ENCODE data around the gene DISC1.
"Not testable (repeated sequence)": the region's sequence is repeated elsewhere in the genome, so short reads cannot be mapped to it uniquely, and the experiment has no call there.

Gene DISC1

GRCh38 chr1:231768416-231768815 lies 141.8 kb downstream of the DISC1 start:
- Mint-ChIP-seq H3K36me3 (peaks cover 27% of the 10 kb centered on the region), H3K27me3 (no peaks in the 10 kb centered on the region), H3K27ac (no peak overlapping the region), H3K9me3 (no peaks in the 10 kb centered on the region), H3K4me1 (no peaks in the 10 kb centered on the region), H3K4me3 (no peak overlapping the region)
- CTCF ChIA-PET, result interaction anchor here (2.4 kb wide), 1 partner anchor 12 kb away, joined by 14 read pairs; no protein-coding TSS in a partner anchor
- DNase-seq, result no peak

GRCh38 chr1:231770506-231771175 lies 144.1 kb downstream of the DISC1 start:
- Mint-ChIP-seq H3K4me1 (no peaks in the 10 kb centered on the region), H3K27ac (no peak overlapping the region), H3K4me3 (no peak overlapping the region), H3K9me3 (no peaks in the 10 kb centered on the region), H3K27me3 (no peaks in the 10 kb centered on the region), H3K36me3 (peaks cover 37% of the 10 kb centered on the region)
- DNase-seq, result no peak
- CTCF ChIA-PET, result no interaction called here

- no peaks in the 10 kb centered on the region for H3K9me3 Mint-ChIP-seq
- no peak overlapping the region for H3K27ac Mint-ChIP-seq
- peaks cover 29% of the 10 kb centered on the region for H3K36me3 Mint-ChIP-seq
- DNase-seq, result no peak
- H3K4me3 Mint-ChIP-seq, result no peak overlapping the region
- H3K27me3 Mint-ChIP-seq, result no peaks in the 10 kb centered on the region
- no peaks in the 10 kb centered on the region for H3K4me1 Mint-ChIP-seq
- CTCF ChIA-PET, result no interaction called here
Measured at GRCh38 chr1:231774719-231775335, 148.2 kb downstream of the DISC1 start.

GRCh38 chr1:231776010-231776756 lies 149.6 kb downstream of the DISC1 start:
- no peaks in the 10 kb centered on the region for H3K4me1 Mint-ChIP-seq
- H3K9me3 Mint-ChIP-seq, result no peaks in the 10 kb centered on the region
- CTCF ChIA-PET, result interaction anchor here (1.5 kb wide), 1 partner anchor 19 kb away, joined by 3 read pairs; no protein-coding TSS in a partner anchor

DNA sequence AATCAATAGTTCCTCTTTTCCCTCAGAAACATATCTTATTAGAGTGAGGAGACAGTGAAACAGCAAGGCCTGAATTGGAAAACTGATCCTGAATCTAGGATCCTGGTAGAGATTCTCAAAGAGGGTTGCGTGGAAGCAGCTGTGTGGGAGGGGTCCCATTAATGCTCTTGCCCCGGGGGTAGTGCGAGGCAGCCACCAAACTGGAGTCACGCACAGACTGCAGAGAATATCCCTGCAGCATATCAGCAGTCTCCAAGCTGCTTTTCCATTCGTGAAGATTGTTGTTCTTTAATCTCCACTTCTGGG lies 150.1 kb downstream of the DISC1 start:
- Mint-ChIP-seq H3K9me3 (no peaks in the 10 kb centered on the region), H3K36me3 (peaks cover 17% of the 10 kb centered on the region), H3K27me3 (no peaks in the 10 kb centered on the region), H3K4me3 (no peak overlapping the region), H3K27ac (no peak overlapping the region), H3K4me1 (no peaks in the 10 kb centered on the region)
- CTCF ChIA-PET, result interaction anchor here (1.5 kb wide), 1 partner anchor 20 kb away, joined by 3 read pairs; no protein-coding TSS in a partner anchor
- DNase-seq, result no peak

More at GRCh38 chr1:231776010-231776756, 149.6 kb downstream of the DISC1 start:
- DNase-seq, result no peak
- peaks cover 20% of the 10 kb centered on the region for H3K36me3 Mint-ChIP-seq
- no peak overlapping the region for H3K4me3 Mint-ChIP-seq
- no peaks in the 10 kb centered on the region for H3K27me3 Mint-ChIP-seq
- no peak overlapping the region for H3K27ac Mint-ChIP-seq

DNA sequence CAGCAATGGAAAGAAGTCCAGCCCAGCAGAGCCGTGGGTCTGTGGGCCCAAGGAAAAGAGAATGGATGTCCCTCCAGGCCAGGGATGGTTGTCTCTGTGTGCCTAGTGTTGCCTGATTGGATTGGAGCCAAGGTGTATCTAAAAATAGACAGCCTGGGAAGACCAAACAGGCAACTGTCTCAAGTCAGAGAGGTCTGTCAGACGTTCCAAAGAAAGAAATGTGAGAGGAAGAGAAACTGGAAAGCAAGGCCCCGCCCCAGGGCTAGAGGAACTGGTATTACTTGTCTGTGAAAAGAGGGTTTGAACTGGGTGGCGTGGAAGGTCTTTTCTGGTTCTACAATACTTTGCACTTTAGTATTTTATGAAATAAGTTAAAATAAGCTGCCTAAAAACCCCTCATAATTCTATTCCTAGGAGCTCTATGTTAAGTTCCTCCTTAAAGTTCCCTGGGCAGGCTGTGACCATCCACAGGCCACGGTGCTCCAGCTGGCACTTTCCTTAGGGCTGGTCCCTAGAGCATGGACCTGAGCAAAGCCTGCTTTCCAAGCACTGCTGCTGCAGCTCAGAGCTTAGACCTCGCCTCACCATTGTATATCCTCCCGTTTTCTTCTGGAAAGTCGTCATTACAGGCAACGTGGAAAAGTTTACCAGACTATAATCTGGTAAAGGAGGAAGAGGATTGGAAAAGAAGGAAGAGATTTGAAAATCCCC lies 151.6 kb downstream of the DISC1 start:
- Mint-ChIP-seq H3K4me3 (no peak overlapping the region), H3K9me3 (no peaks in the 10 kb centered on the region), H3K27ac (no peak overlapping the region), H3K27me3 (no peaks in the 10 kb centered on the region), H3K36me3 (peaks cover 17% of the 10 kb centered on the region), H3K4me1 (no peaks in the 10 kb centered on the region)
- DNase-seq, result no peak
- CTCF ChIA-PET, result interaction anchor here (2.0 kb wide), 1 partner anchor 29 kb away, joined by 4 read pairs; no protein-coding TSS in a partner anchor

- peaks cover 14% of the 10 kb centered on the region for H3K36me3 Mint-ChIP-seq
- H3K4me3 Mint-ChIP-seq, result no peak overlapping the region
- no peak for DNase-seq
- H3K9me3 Mint-ChIP-seq, result no peaks in the 10 kb centered on the region
- no peaks in the 10 kb centered on the region for H3K4me1 Mint-ChIP-seq
- CTCF ChIA-PET, result interaction anchor here (1.5 to 2.0 kb wide), 2 partner anchors 28 to 35 kb away, joined by 3 to 4 read pairs; no protein-coding TSS in a partner anchor
- no peak overlapping the region for H3K27ac Mint-ChIP-seq
- no peaks in the 10 kb centered on the region for H3K27me3 Mint-ChIP-seq
Measured at GRCh38 chr1:231779081-231779480, 152.5 kb downstream of the DISC1 start.

DNA sequence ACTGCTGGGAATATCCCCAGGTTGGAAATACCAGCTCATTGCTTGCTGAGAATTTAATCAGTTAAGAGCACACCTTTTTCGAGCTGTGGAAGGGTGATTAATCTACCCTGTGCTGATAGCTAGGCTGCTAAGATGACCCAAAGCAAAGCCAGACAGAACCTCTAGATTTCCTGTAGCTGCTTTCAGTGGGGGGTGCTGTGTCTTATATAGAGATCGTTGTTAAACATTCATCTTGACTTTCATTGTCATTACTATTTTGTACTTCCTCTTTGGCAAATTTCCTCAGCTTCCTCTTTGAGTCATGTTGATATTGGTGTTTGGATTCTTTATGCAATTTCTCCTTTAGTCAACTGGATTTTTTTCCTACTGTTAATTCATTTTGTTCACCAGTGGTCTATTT lies 155.3 kb downstream of the DISC1 start:
- no peaks in the 10 kb centered on the region for H3K4me1 Mint-ChIP-seq

GRCh38 chr1:231785073-231785472 lies 158.5 kb downstream of the DISC1 start:
- H3K4me1 Mint-ChIP-seq, DNase-seq, CTCF ChIA-PET, H3K27ac Mint-ChIP-seq, H3K36me3 Mint-ChIP-seq, H3K27me3 Mint-ChIP-seq, H3K4me3 Mint-ChIP-seq, H3K9me3 Mint-ChIP-seq: not testable (repeated sequence)

More for the DNA sequence above, 155.3 kb downstream of the DISC1 start:
- no peak overlapping the region for H3K4me3 Mint-ChIP-seq
- no peaks in the 10 kb centered on the region for H3K27me3 Mint-ChIP-seq
- DNase-seq, result no peak
- H3K36me3 Mint-ChIP-seq, result peaks cover 7% of the 10 kb centered on the region
- CTCF ChIA-PET, result interaction anchor here (1.3 kb wide), 2 partner anchors 24 to 25 kb away, joined by 3 to 4 read pairs; no protein-coding TSS in a partner anchor
- no peaks in the 10 kb centered on the region for H3K9me3 Mint-ChIP-seq
- no peak overlapping the region for H3K27ac Mint-ChIP-seq

DNA sequence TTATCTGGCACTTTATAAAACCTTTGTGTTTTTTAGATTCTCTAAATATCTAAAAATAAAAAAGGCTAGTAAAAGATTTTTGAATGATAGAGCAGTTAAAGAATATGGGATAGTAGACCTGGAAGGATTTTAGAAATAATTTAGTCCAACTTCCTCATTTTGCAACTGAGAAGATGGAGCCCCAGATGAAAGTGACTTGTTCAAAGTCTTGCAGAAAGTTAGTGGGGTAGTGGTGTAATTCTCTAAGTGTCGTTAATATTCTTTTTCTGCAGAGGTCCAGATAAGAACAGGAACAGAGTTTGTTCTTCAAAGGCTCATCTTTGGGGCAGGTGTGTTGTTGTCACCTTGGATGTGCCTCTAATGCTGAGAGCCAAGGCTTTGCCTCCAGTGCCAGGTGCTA lies 159.5 kb downstream of the DISC1 start:
- DNase-seq, result no peak

GRCh38 chr1:231792634-231793033 lies 166.0 kb downstream of the DISC1 start:
- H3K4me1 Mint-ChIP-seq, result no peaks in the 10 kb centered on the region
- no peak overlapping the region for H3K4me3 Mint-ChIP-seq
- H3K36me3 Mint-ChIP-seq, result peaks cover 1% of the 10 kb centered on the region
- H3K27ac Mint-ChIP-seq, result no peak overlapping the region
- CTCF ChIA-PET, result no interaction called here
- DNase-seq, result no peak
- no peaks in the 10 kb centered on the region for H3K27me3 Mint-ChIP-seq
- H3K9me3 Mint-ChIP-seq, result no peaks in the 10 kb centered on the region

More for the DNA sequence above, 159.5 kb downstream of the DISC1 start:
- H3K9me3 Mint-ChIP-seq, result no peaks in the 10 kb centered on the region
- no peak overlapping the region for H3K4me3 Mint-ChIP-seq
- CTCF ChIA-PET, result no interaction called here
- H3K27me3 Mint-ChIP-seq, result no peaks in the 10 kb centered on the region
- no peaks in the 10 kb centered on the region for H3K4me1 Mint-ChIP-seq
- H3K36me3 Mint-ChIP-seq, result no peaks in the 10 kb centered on the region
- H3K27ac Mint-ChIP-seq, result no peak overlapping the region

DNA sequence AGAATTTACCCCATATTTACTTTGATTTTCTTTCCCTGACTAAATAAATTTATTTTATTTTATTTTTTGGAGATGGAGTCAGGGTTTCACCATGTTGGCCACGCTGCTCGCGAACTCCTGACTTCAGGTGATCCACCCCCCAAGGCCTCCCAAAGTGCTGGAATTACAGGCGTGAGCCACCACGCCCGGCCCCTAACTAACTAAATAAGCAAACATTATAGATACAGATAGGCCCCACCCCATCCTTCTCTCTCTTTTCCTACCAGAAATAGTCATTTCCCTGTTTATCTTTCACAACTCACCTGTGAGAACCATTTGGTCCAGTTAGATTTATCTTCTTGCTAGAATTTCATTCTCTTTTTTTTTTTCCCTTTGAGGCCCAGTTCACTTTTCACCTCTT lies 167.3 kb downstream of the DISC1 start:
- DNase-seq, result no peak
- H3K4me1 Mint-ChIP-seq, result no peaks in the 10 kb centered on the region
- peaks cover 1% of the 10 kb centered on the region for H3K36me3 Mint-ChIP-seq
- CTCF ChIA-PET, result no interaction called here
- no peaks in the 10 kb centered on the region for H3K9me3 Mint-ChIP-seq
- H3K27ac Mint-ChIP-seq, result no peak overlapping the region
- no peak overlapping the region for H3K4me3 Mint-ChIP-seq
- no peaks in the 10 kb centered on the region for H3K27me3 Mint-ChIP-seq

DNA sequence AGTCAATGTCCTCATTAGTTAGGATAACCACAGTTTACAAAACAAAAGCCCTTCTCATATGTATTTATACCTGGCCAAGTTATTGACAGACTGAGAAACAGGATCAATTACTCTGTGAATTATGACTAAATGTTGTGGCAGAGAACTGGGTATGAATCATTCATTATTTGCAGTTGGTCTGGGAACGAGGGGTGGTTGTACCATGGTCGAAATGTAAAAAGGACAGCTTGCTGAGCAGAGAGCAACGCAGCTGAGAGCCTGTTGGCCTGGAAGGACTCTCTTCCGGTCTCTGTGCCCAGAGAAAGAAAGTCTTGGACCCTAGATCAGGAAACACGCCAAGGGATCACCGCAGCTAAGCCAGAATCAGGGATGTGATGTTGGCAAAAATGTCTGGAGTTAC lies 169.6 kb downstream of the DISC1 start:
- Mint-ChIP-seq H3K4me1 (no peaks in the 10 kb centered on the region), H3K27ac (no peak overlapping the region), H3K36me3 (peaks cover 17% of the 10 kb centered on the region), H3K27me3 (no peaks in the 10 kb centered on the region), H3K4me3 (no peak overlapping the region), H3K9me3 (peaks cover 10% of the 10 kb centered on the region)
- CTCF ChIA-PET, result no interaction called here
- DNase-seq, result no peak

- DNase-seq, result no peak
- H3K4me3 Mint-ChIP-seq, result no peak overlapping the region
- H3K27me3 Mint-ChIP-seq, result no peaks in the 10 kb centered on the region
- no peaks in the 10 kb centered on the region for H3K4me1 Mint-ChIP-seq
- H3K36me3 Mint-ChIP-seq, result peaks cover 31% of the 10 kb centered on the region
- CTCF ChIA-PET, result no interaction called here
- peak overlapping the region; percentile 53 for H3K27ac Mint-ChIP-seq
- peaks cover 13% of the 10 kb centered on the region for H3K9me3 Mint-ChIP-seq
Measured at GRCh38 chr1:231799363-231799986, 172.9 kb downstream of the DISC1 start.

Measured in activated naive CD4-positive, alpha-beta T cell treated with anti-CD3 and anti-CD28 coated beads, Interleukin-2, amount 10 ng/mL, durations not matched to agents 7 days and 5 days (primary cell).